Endothelial cell (in vitro differentiated cells): ENCODE measurements around the gene RAPGEF4. TPM values are rescaled to one million over a fixed set of nuclear protein-coding genes. Genes with fewer than 3 reads are reported as not detected.

Experiments
- DNase-seq: peaks from one replicate; pipeline ENCODE4 v3.0.0; 2021; ENCODE audit warnings: low spot score
- H3K27ac Mint-ChIP-seq: one replicate; pipeline ENCODE4 v1.8.0; 2021; ENCODE audit warnings: mixed read lengths, inconsistent platforms; ENCODE audit not compliant: unreplicated experiment
- H3K27me3 Mint-ChIP-seq: one replicate; pipeline ENCODE4 v1.8.0; 2021; ENCODE audit warnings: mild to moderate bottlenecking, moderate library complexity, mixed read lengths, inconsistent platforms; ENCODE audit not compliant: unreplicated experiment
- H3K36me3 Mint-ChIP-seq: one replicate; pipeline ENCODE4 v1.8.0; 2021; ENCODE audit warnings: mild to moderate bottlenecking, low read depth, mixed read lengths, inconsistent platforms; ENCODE audit not compliant: unreplicated experiment
- H3K4me1 Mint-ChIP-seq: one replicate; pipeline ENCODE4 v1.8.0; 2021; ENCODE audit warnings: mild to moderate bottlenecking, mixed read lengths, inconsistent platforms; ENCODE audit not compliant: unreplicated experiment
- H3K4me3 Mint-ChIP-seq: one replicate; pipeline ENCODE4 v1.8.0; 2021; ENCODE audit warnings: mild to moderate bottlenecking, mixed read lengths, inconsistent platforms; ENCODE audit not compliant: unreplicated experiment
- H3K9me3 Mint-ChIP-seq: one replicate; pipeline ENCODE4 v1.8.0; 2021; ENCODE audit warnings: mixed read lengths, inconsistent platforms; ENCODE audit not compliant: unreplicated experiment
- CTCF ChIP-seq: fragments of 200-600 bp; sonication (generic); IDR thresholded peaks from one replicate; pipeline ENCODE4 v1.5.0; 2021; ENCODE audit warnings: antibody characterized with exemption; ENCODE audit not compliant: unreplicated experiment
- total RNA-seq: library from RNA; stranded (reverse); fragmentation: NEBNext Ultra II Directional; extraction: Animal tissue kit (Norgen Biotek cat#: 25700); gene quantifications from one replicate; pipeline ENCODE4 v1.2.1, GENCODE V29; 2021; ENCODE audit not compliant: unreplicated experiment

RAPGEF4 gene
- total RNA-seq, 1 donor from 2014 or later: 7.5 TPM

DNA sequence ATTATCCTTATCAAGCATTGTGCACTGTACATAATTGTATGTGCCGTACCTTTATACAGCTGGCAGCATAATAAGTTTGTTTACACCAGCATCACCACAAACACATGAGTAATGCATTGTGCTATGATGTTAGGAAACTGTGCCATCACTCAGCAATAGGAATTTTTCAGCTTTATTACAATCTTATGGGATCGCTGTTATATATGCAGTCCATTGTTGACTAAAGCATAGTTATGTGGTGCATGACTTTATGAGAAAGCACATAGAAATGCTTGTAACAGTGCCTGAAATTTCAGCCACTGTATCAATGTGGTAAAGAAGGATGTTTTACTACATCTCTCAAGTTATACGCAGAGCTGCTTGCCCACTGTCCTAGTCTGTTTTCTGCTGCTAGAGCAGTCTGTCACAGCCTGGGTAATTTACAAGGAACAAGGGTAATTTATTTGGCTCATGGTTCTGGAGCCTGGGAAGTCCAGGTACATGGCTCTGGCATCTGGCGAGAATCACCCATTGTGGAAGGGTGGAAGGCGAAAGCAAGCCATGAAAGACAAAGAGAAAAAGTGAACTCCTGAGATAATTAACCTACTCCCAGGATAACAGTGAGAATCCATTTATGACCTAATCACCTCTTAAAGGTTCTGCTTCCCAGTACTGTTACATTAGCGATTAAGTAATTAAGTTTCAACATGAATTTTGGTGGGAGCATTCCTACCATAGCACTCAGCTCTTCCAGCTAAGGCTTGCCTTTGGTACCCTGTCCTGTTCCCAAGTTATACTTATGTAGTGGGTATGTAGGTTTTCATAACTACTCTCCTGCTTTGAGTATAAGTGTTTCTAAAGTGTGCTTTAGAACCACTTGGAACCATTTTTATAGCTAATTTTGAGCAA lies 344.6 kb downstream of the RAPGEF4 start:
- no peak overlapping the region for H3K27ac Mint-ChIP-seq

GRCh38 chr2:173086518-173087213 lies 351.0 kb downstream of the RAPGEF4 start:
- Mint-ChIP-seq H3K36me3 (no peaks in the 10 kb centered on the region), H3K27me3 (peaks cover 2% of the 10 kb centered on the region), H3K4me3 (no peak overlapping the region), H3K4me1 (peaks cover 9% of the 10 kb centered on the region), H3K9me3 (no peaks in the 10 kb centered on the region), H3K27ac (no peak overlapping the region)
- no peak for TF ChIP-seq CTCF
- DNase-seq: no peak

More for the DNA sequence above, 344.6 kb downstream of the RAPGEF4 start:
- Mint-ChIP-seq H3K4me1 (peaks cover 8% of the 10 kb centered on the region), H3K9me3 (no peaks in the 10 kb centered on the region), H3K27me3 (peaks cover 4% of the 10 kb centered on the region), H3K4me3 (no peak overlapping the region), H3K36me3 (no peaks in the 10 kb centered on the region)
- no peak for TF ChIP-seq CTCF
- DNase-seq: no peak

DNA sequence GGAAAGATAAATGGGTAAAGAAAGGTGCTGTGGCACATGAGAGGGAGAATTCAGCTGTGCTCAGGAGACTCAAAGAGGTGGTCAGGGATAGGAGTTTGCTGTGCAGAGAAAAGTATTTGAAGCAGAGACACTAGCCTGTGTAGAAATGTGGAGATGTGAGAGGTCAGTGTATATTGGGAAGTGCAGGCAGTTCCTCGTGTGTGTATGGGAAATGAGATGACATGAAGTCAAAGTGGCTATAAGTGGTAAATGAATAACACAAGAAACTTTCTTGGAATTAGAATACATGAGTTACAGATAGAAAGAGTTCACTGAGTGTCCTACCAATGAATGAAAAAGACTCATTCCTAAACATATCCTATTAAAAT lies 351.6 kb downstream of the RAPGEF4 start:
- Mint-ChIP-seq H3K9me3 (no peaks in the 10 kb centered on the region), H3K4me3 (no peak overlapping the region), H3K27me3 (peaks cover 2% of the 10 kb centered on the region), H3K36me3 (no peaks in the 10 kb centered on the region), H3K27ac (no peak overlapping the region), H3K4me1 (peaks cover 9% of the 10 kb centered on the region)
- DNase-seq: no peak
- no peak for TF ChIP-seq CTCF

GRCh38 chr2:173087793-173088496 lies 352.3 kb downstream of the RAPGEF4 start:
- Mint-ChIP-seq H3K36me3 (no peaks in the 10 kb centered on the region), H3K4me3 (no peak overlapping the region), H3K9me3 (no peaks in the 10 kb centered on the region), H3K4me1 (peaks cover 9% of the 10 kb centered on the region), H3K27ac (no peak overlapping the region), H3K27me3 (peaks cover 1% of the 10 kb centered on the region)
- no peak for DNase-seq
- TF ChIP-seq CTCF: no peak
